Measurements from ENCODE around the gene NCS1. TPM values are rescaled to one million over a fixed set of nuclear protein-coding genes. Genes with fewer than 3 reads are reported as not detected.

The NCS1 gene
- total RNA-seq, 1 experiment from 2014 or later: 18.2 TPM

DNA sequence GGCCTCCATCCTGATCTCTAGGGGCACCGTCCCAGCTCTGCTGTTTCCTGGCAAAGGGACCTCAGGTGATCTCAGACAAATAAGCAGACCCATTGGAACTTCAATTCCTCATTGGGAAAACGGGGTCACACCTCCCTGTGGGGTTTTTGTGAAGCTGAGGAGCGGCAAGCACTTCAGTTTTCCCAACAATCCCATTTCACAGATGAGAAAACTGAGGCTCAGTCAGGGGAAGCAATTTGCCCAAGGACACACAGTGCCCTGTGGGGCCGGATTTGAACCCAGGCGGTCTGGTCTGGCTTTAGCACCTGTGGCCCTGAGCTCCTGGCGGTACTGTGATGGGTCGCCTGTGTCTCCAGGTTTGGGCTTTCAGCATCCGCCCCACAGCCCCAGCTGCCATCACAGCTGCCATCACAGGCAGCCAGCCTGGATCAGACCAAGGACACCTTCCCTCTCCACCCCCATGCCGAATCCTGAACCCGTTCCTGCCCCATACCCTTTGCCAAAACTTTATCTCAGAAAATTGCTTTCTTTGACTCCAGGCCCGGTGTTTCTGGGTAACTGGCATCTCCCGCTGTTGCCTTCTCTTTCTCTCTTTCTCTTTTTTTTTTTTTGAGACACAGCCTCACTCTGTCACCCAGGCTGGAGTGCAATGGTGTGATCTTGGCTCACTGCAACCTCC lies 26.4 kb downstream of the NCS1 start:
- DNase-seq: no peak
- H3K27me3 Mint-ChIP-seq (ENCODE audit: insufficient read depth, unreplicated experiment): no peaks in the 10 kb centered on the region
- H3K4me3 ChIP-seq (ENCODE audit: low read depth, low read length): no peak overlapping the region
- peaks cover 12% of the 10 kb centered on the region for H3K4me1 Mint-ChIP-seq (ENCODE audit: low read depth, unreplicated experiment)
- no peaks in the 10 kb centered on the region for H3K9me3 Mint-ChIP-seq (ENCODE audit: unreplicated experiment)
- intact Hi-C loops (cut with micrococcal nuclease; ENCODE audit: unreplicated experiment): no loop called here
- CTCF ChIA-PET: no interaction called here
- H3K4me3 Mint-ChIP-seq (ENCODE audit: unreplicated experiment): no peak overlapping the region
- no TSS peak for BruUV-seq (replicated peaks)
- no peak overlapping the region for H3K27ac Mint-ChIP-seq (ENCODE audit: unreplicated experiment)
- H3K27me3 ChIP-seq (replicated peaks; ENCODE audit: control insufficient read depth, insufficient read depth, low read length): no peaks in the 10 kb centered on the region
- H3K9me3 ChIP-seq: no peaks in the 10 kb centered on the region
- H3K36me3 Mint-ChIP-seq (ENCODE audit: insufficient read depth, unreplicated experiment): no peaks in the 10 kb centered on the region
- POLR2A ChIA-PET: no interaction called here
- peaks cover 6% of the 10 kb centered on the region; the same call in 1 of the 2 replicates for H3K4me1 ChIP-seq
- TF ChIP-seq, protein P1, sequence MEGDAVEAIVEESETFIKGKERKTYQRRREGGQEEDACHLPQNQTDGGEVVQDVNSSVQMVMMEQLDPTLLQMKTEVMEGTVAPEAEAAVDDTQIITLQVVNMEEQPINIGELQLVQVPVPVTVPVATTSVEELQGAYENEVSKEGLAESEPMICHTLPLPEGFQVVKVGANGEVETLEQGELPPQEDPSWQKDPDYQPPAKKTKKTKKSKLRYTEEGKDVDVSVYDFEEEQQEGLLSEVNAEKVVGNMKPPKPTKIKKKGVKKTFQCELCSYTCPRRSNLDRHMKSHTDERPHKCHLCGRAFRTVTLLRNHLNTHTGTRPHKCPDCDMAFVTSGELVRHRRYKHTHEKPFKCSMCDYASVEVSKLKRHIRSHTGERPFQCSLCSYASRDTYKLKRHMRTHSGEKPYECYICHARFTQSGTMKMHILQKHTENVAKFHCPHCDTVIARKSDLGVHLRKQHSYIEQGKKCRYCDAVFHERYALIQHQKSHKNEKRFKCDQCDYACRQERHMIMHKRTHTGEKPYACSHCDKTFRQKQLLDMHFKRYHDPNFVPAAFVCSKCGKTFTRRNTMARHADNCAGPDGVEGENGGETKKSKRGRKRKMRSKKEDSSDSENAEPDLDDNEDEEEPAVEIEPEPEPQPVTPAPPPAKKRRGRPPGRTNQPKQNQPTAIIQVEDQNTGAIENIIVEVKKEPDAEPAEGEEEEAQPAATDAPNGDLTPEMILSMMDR (IDR thresholded peaks at IDR 0.05; ENCODE audit: insufficient read depth in 1 of 2, low read depth in 1 of 2, low read length in 1 of 2, severe bottlenecking in 1 of 2, unreplicated experiment in 1 of 2): no peak
- no peaks in the 10 kb centered on the region for H3K36me3 ChIP-seq (ENCODE audit: control insufficient read depth, insufficient read depth, low read length)

DNA sequence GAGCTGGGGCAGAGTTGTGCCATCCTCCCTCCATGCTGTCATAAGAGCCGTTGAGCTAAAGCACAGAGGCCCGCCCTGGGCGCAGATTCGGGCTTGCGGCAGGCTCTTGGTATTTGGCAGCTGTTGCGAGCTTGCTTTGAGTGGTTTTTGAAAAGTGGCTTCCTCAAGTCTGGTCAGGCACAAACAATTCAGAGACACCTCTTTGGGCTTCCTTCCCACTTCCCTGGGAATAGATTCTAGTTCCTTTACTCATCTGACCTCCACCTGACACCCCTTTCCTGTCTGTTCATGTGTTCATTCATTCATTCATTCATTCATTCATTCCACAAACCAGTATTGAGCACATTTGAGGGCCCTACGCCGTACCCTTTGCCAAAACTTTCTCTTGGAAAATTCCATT lies 27.4 kb downstream of the NCS1 start:
- POLR2A ChIA-PET: no interaction called here

DNA sequence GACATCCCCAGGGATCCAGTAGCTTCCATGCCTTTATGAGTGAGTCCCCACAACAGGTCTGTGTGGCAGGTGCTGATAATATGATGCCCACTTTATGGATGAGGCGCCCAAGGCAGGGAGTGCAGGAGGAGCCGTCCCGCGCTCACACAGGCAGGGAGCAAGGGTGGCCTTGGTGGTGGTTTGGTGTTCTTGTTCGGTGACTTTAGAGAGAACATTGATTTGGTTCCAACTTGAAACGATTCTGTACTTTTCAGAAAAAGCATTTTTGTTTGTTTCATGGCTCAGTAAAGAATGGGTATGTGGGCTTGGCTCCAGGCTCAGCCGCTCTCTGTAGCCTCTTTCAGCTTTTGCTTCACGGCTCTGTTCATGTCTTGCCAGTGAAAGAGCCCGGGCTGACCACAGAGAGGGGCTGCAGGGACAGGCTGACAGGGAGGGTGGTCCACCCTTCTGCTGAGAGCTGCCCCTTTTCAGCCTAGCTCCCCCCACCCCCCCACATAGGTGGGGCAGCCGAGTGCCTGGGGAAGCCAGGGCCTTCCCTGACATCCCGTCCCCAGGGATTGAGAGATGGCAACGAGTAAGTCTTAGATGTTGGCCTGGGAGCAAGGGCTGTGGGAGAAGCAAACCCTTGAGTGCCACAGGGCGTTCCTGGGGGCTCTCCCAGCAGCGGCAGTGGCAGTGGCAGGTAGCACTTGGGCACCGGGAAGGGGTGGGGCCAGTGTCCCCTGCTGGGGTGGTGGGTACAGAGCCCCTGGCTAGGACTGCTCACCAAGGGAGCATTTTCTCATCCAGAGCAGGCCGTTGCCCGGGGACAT lies 28.0 kb downstream of the NCS1 start:
- H3K27me3 ChIP-seq (replicated peaks; ENCODE audit: control insufficient read depth, insufficient read depth, low read length): no peaks in the 10 kb centered on the region
- ChIA-PET POLR2A (no interaction called here), CTCF (no interaction called here)
- H3K36me3 ChIP-seq (ENCODE audit: control insufficient read depth, insufficient read depth, low read length): no peaks in the 10 kb centered on the region
- no peak overlapping the region for H3K4me3 ChIP-seq (ENCODE audit: low read depth, low read length)
- no peaks in the 10 kb centered on the region for H3K9me3 ChIP-seq
- Mint-ChIP-seq H3K9me3 (ENCODE audit: unreplicated experiment) (no peaks in the 10 kb centered on the region), H3K27ac (ENCODE audit: unreplicated experiment) (no peak overlapping the region), H3K36me3 (ENCODE audit: insufficient read depth, unreplicated experiment) (no peaks in the 10 kb centered on the region), H3K27me3 (ENCODE audit: insufficient read depth, unreplicated experiment) (no peaks in the 10 kb centered on the region), H3K4me3 (ENCODE audit: unreplicated experiment) (no peak overlapping the region), H3K4me1 (ENCODE audit: low read depth, unreplicated experiment) (peaks cover 12% of the 10 kb centered on the region)
- intact Hi-C loops (cut with micrococcal nuclease; ENCODE audit: unreplicated experiment): no loop called here
- DNase-seq: no peak
- no TSS peak for BruUV-seq (replicated peaks)
- peaks cover 6% of the 10 kb centered on the region; the same call in 1 of the 2 replicates for H3K4me1 ChIP-seq
- TF ChIP-seq, protein P1 (IDR thresholded peaks at IDR 0.05; ENCODE audit: insufficient read depth in 1 of 2, low read depth in 1 of 2, low read length in 1 of 2, severe bottlenecking in 1 of 2, unreplicated experiment in 1 of 2): no peak

More for the DNA sequence above, 27.4 kb downstream of the NCS1 start:
- no peaks in the 10 kb centered on the region for H3K36me3 ChIP-seq (ENCODE audit: control insufficient read depth, insufficient read depth, low read length)
- Mint-ChIP-seq H3K27ac (ENCODE audit: unreplicated experiment) (no peak overlapping the region), H3K27me3 (ENCODE audit: insufficient read depth, unreplicated experiment) (no peaks in the 10 kb centered on the region), H3K4me1 (ENCODE audit: low read depth, unreplicated experiment) (peaks cover 12% of the 10 kb centered on the region), H3K9me3 (ENCODE audit: unreplicated experiment) (no peaks in the 10 kb centered on the region), H3K36me3 (ENCODE audit: insufficient read depth, unreplicated experiment) (no peaks in the 10 kb centered on the region), H3K4me3 (ENCODE audit: unreplicated experiment) (no peak overlapping the region)
- H3K4me1 ChIP-seq: peaks cover 6% of the 10 kb centered on the region; the same call in 1 of the 2 replicates
- H3K9me3 ChIP-seq: no peaks in the 10 kb centered on the region
- BruUV-seq (replicated peaks): no TSS peak
- H3K4me3 ChIP-seq (ENCODE audit: low read depth, low read length): no peak overlapping the region
- no peaks in the 10 kb centered on the region for H3K27me3 ChIP-seq (replicated peaks; ENCODE audit: control insufficient read depth, insufficient read depth, low read length)
- no peak for DNase-seq
- CTCF ChIA-PET: no interaction called here
- TF ChIP-seq, protein P1 (IDR thresholded peaks at IDR 0.05; ENCODE audit: insufficient read depth in 1 of 2, low read depth in 1 of 2, low read length in 1 of 2, severe bottlenecking in 1 of 2, unreplicated experiment in 1 of 2): no peak
- intact Hi-C loops (cut with micrococcal nuclease; ENCODE audit: unreplicated experiment): no loop called here

Measured in Caco-2 (cell line).